Right cardiac atrium (tissue), 5 donors: Measurements from ENCODE around the gene SLC15A1. TPM values are rescaled to one million over a fixed set of nuclear protein-coding genes. Genes with fewer than 3 reads are reported as not detected.

ENCODE experiments used
- ATAC-seq, 2 donors: fragments of 200-7000 bp; cut with Tn5 transposase; one replicate each; pipeline versions ENCODE4 v1.8.0 to v1.9.1; 2020; ENCODE audit warnings: moderate library complexity in 2 of 2, mild to moderate bottlenecking in 1 of 2
- DNase-seq, 3 donors: peaks; one replicate each; pipeline ENCODE4 v3.0.0-alpha.2; 2020
- H3K27ac ChIP-seq: one replicate; pipeline ENCODE4 v1.5.1; 2013; ENCODE audit warnings: mild to moderate bottlenecking, low read length, control low read depth, moderate library complexity
- H3K27me3 ChIP-seq: one replicate; pipeline ENCODE4 v1.6.1; 2013; ENCODE audit not compliant: control insufficient read depth, insufficient read depth
- H3K4me1 ChIP-seq: one replicate; pipeline ENCODE4 v1.6.1; 2013; ENCODE audit warnings: low read length; ENCODE audit not compliant: control insufficient read depth, insufficient read depth
- H3K4me3 ChIP-seq: one replicate; pipeline ENCODE4 v1.5.1; 2013; ENCODE audit warnings: low read length, control low read depth
- H3K9me3 ChIP-seq: one replicate; pipeline ENCODE4 v1.6.1; 2013; ENCODE audit warnings: low read length; ENCODE audit not compliant: control insufficient read depth
- WGBS: extraction: QIAGEN DNeasy Blood & Tissue Kit; methylation state at CpG from one replicate; pipeline ENCODE4 v1.1.7; 2013; 5-methylcytosine and 5-hydroxymethylcytosine counted together
- intact Hi-C, 4 donors: fragments of 100-400 bp; cut with DNase I; formaldehyde crosslinking; loops; one replicate each; pipeline versions ENCODE4 v1.11.0 to v1.14.0; 2022 to 2023
- long read RNA-seq, 4 donors: library from polyadenylated mRNA; unstranded; transcript quantifications; one replicate each; pipeline ENCODE4 v2.0.0, GENCODE V29; 2020 to 2021
- polyA plus RNA-seq: library from polyadenylated mRNA; stranded (reverse); fragments of 200-250 nt; gene quantifications from one replicate; pipeline ENCODE4 v1.2.3, GENCODE V29; 2013
- total RNA-seq, 4 donors: library from RNA; stranded (reverse); fragmentation: NEBNext Ultra II Directional; extraction: Animal tissue kit (Norgen Biotek cat#: 25700); gene quantifications; one replicate each; pipeline ENCODE4 v1.2.1, GENCODE V29; 2021
- donor health status: healthy with polysubstance abuse.
- donor health status: DM: no; HTN: yes; CAD: no.
- donor health status: DM: no; HTN: no; CAD: no.
- donor health status: DM: no; HTN: yes; CAD: no; lungs with severe emphysema.
- donor health status: DM: yes; HTN: yes; CAD: no.

Gene SLC15A1
- under 1 TPM in 1 of 4 donors, not detected in 3; 0.11 TPM for total RNA-seq
- polyA plus RNA-seq = not detected
- long read RNA-seq, donor 1 = 0 reads
- long read RNA-seq, donor 2 = 0 reads
- long read RNA-seq, donor 3 = 0 reads
- long read RNA-seq, donor 4 = 0 reads

- peak; percentile 34 to 50 for ATAC-seq
These were observed at the start of gene SLC15A1 for GRCh38 chr13:98752467-98753290. SLC15A1 (minus strand) TSS chr13:98752672; CDS start chr13:98752598, 74 bp downstream.

GRCh38 chr13:98801626-98802418, 49.4 kb upstream of the SLC15A1 start:
- intact Hi-C loops = no loop called here
- peaks cover 2% of the 10 kb centered on the region for H3K4me1 ChIP-seq
- no peak overlapping the region for H3K27ac ChIP-seq
- WGBS = 75% methylated on average over 10 of the region's 10 CpGs
- DNase-seq (no peak), ATAC-seq (peak in 1 of 2 donors; percentile 16)
- H3K9me3 ChIP-seq = no peaks in the 10 kb centered on the region
- H3K27me3 ChIP-seq = no peaks in the 10 kb centered on the region
- no peak overlapping the region for H3K4me3 ChIP-seq

More at GRCh38 chr13:98752467-98753290, at the start of gene SLC15A1:
- peak within 1 kb of the TSS; percentile 34 for H3K4me3 ChIP-seq
- peak in 1 of 3 donors; percentile 29 for DNase-seq
- 8% methylated on average over 59 of the region's 59 CpGs for WGBS
- no peak within 1 kb of the TSS for H3K27ac ChIP-seq
- H3K4me1 ChIP-seq = no peaks in the 10 kb centered on the region
- H3K27me3 ChIP-seq = no peaks in the 10 kb centered on the region
- H3K9me3 ChIP-seq = no peaks in the 10 kb centered on the region
- intact Hi-C loops = no loop called here

- H3K9me3 ChIP-seq = no peaks in the 10 kb centered on the region
- DNase-seq (no peak), ATAC-seq (no peak)
- H3K27ac ChIP-seq = no peak overlapping the region
- 89% methylated on average over 14 of the region's 14 CpGs for WGBS
- peaks cover 2% of the 10 kb centered on the region for H3K4me1 ChIP-seq
- no peaks in the 10 kb centered on the region for H3K27me3 ChIP-seq
- intact Hi-C loops = no loop called here
- H3K4me3 ChIP-seq = no peak overlapping the region
These were observed 47.6 kb upstream of the SLC15A1 start for GRCh38 chr13:98800078-98800477.

- H3K4me1 ChIP-seq = peaks cover 2% of the 10 kb centered on the region
- no peak overlapping the region for H3K4me3 ChIP-seq
- WGBS = 71% methylated on average over 5 of the region's 5 CpGs
- H3K9me3 ChIP-seq = no peaks in the 10 kb centered on the region
- ATAC-seq = no peak
- no peak overlapping the region for H3K27ac ChIP-seq
- DNase-seq = peak in 1 of 3 donors; percentile 68
- H3K27me3 ChIP-seq = no peaks in the 10 kb centered on the region
- intact Hi-C loops = no loop called here
These were observed 46.6 kb upstream of the SLC15A1 start for GRCh38 chr13:98798849-98799645.

- DNase-seq (no peak), ATAC-seq (no peak)
- no peak overlapping the region for H3K4me3 ChIP-seq
- intact Hi-C loops = no loop called here
- H3K9me3 ChIP-seq = no peaks in the 10 kb centered on the region
- 95% methylated on average over 6 of the region's 6 CpGs for WGBS
- no peaks in the 10 kb centered on the region for H3K4me1 ChIP-seq
- H3K27ac ChIP-seq = no peak overlapping the region
- H3K27me3 ChIP-seq = no peaks in the 10 kb centered on the region
These were observed 45.0 kb upstream of the SLC15A1 start for GRCh38 chr13:98797456-98797855.

- Histone ChIP-seq H3K9me3 (no peaks in the 10 kb centered on the region), H3K4me3 (no peak overlapping the region), H3K27me3 (no peaks in the 10 kb centered on the region), H3K4me1 (no peaks in the 10 kb centered on the region), H3K27ac (no peak overlapping the region)
- ATAC-seq = no peak
- intact Hi-C loops = no loop called here
- WGBS = 89% methylated on average over 10 of the region's 10 CpGs
- no peak for DNase-seq
These were observed 44.3 kb upstream of the SLC15A1 start for GRCh38 chr13:98796798-98797197.

- intact Hi-C loops = no loop called here
- ATAC-seq = no peak
These were observed 43.7 kb upstream of the SLC15A1 start for GRCh38 chr13:98796191-98796590.

GRCh38 chr13:98795220-98795619, 42.7 kb upstream of the SLC15A1 start:
- 94% methylated on average over 6 of the region's 6 CpGs for WGBS
- no peaks in the 10 kb centered on the region for H3K4me1 ChIP-seq
- no peaks in the 10 kb centered on the region for H3K27me3 ChIP-seq
- no peak overlapping the region for H3K4me3 ChIP-seq
- intact Hi-C loops = no loop called here
- no peak for DNase-seq
- no peak for ATAC-seq
- H3K9me3 ChIP-seq = no peaks in the 10 kb centered on the region
- H3K27ac ChIP-seq = no peak overlapping the region

More at GRCh38 chr13:98796191-98796590, 43.7 kb upstream of the SLC15A1 start:
- H3K4me3 ChIP-seq = no peak overlapping the region
- no peak overlapping the region for H3K27ac ChIP-seq
- WGBS = 84% methylated on average over 5 of the region's 5 CpGs
- H3K9me3 ChIP-seq = no peaks in the 10 kb centered on the region
- H3K27me3 ChIP-seq = no peaks in the 10 kb centered on the region
- no peaks in the 10 kb centered on the region for H3K4me1 ChIP-seq
- DNase-seq = no peak

GRCh38 chr13:98794498-98794897, 42.0 kb upstream of the SLC15A1 start:
- no peak overlapping the region for H3K27ac ChIP-seq
- H3K4me1 ChIP-seq = no peaks in the 10 kb centered on the region
- DNase-seq (no peak), ATAC-seq (no peak)
- H3K27me3 ChIP-seq = no peaks in the 10 kb centered on the region
- H3K9me3 ChIP-seq = no peaks in the 10 kb centered on the region
- no peak overlapping the region for H3K4me3 ChIP-seq
- WGBS = 93% methylated on average over 12 of the region's 12 CpGs
- intact Hi-C loops = no loop called here

GRCh38 chr13:98792785-98793495, 40.5 kb upstream of the SLC15A1 start:
- WGBS = 89% methylated on average over 11 of the region's 11 CpGs
- DNase-seq (no peak), ATAC-seq (no peak)
- intact Hi-C loops = no loop called here
- Histone ChIP-seq H3K4me1 (no peaks in the 10 kb centered on the region), H3K9me3 (no peaks in the 10 kb centered on the region), H3K27ac (no peak overlapping the region), H3K27me3 (no peaks in the 10 kb centered on the region), H3K4me3 (no peak overlapping the region)
